HG02885 (cell line): ENCODE measurements around the gene RING1.

ENCODE experiments used
- ATAC-seq: cut with Tn5 transposase; IDR thresholded peaks from one replicate; pipeline ENCODE4 v1.9.1; 2021; ENCODE audit warnings: mild to moderate bottlenecking; ENCODE audit not compliant: unreplicated experiment, poor library complexity

RING1 gene

DNA sequence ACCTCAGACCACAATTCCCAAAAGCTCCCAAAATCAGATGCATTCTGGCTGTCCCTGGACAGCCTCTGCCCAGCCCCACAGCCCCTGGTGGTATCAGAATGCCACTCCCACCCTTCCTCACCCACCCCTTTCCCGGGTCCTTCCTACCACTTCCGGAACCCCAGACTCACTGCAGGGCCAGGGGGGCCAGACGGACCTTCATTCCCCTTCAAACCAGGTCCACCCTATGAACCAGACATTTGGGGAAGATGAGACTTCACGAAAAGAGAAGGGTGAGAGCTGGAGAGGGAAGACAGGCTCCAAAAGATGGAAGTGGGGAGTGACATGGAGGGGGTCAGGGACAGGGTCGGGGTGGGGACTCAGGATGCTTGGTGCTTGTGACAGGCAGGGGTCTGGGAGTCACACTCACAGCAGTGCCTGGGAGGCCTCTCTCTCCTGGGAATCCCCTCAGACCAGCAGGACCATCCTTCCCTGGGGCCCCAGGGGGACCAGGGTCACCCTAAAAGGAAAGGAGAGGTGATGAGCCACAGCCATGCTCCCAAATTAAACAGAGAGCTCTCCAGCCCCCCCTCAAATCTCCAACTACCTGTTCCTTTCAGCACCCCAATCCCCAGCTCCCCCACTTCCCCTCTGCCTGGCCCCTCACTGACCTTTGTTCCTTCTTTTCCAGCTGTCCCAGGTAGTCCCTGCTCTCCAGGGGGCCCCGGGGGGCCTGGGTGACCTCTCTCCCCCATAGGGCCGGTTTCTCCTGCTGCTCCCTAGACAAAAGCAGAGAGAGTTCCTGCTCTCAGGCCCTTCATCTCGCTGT lies 36.2 kb upstream of the RING1 start:
- no peak for ATAC-seq

DNA sequence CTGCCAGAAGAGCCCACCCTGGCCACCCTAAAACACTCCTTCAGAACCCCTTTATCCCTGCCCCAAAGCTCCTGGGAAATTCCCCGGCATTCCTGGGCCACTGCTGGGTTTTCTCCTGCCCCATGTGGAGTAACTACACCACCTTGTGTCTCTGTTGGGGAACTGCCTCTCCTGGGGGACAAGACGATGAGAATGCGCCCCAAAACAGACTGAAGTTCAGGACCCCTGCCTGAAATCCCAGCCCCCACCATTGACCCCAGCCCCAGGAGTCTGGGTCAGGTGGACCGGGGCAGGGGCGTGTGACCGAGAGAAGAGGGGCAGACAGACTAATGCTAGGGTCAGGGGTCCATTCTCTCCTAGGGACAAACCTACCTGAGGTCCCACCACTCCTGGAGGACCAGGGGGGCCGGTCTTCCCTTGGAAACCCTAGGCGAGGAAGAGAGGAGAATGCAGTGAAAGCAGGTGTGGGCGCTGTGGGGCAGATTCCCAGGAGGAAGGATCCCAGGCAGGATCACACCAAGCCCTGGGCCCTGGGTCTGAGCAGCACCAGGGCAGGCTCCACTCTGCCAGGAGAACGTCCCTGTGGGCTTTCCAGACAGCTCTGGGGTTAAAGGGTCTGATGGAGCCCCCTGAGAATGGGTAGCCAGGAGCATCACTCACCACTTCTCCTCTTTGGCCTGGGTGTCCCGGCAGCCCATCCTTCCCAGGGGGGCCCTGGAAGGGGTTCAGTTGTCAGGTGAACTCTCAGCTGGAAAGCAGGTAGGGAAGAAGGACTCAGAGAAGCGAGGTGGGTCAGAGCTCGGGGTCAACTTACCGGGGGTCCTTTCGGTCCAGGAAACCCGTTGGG lies 35.4 kb upstream of the RING1 start:
- ATAC-seq: no peak

- ATAC-seq: no peak
These were observed 34.6 kb upstream of the RING1 start for GRCh38 chr6:33173535-33174180.

GRCh38 chr6:33174784-33175183 lies 33.5 kb upstream of the RING1 start:
- no peak for ATAC-seq

DNA sequence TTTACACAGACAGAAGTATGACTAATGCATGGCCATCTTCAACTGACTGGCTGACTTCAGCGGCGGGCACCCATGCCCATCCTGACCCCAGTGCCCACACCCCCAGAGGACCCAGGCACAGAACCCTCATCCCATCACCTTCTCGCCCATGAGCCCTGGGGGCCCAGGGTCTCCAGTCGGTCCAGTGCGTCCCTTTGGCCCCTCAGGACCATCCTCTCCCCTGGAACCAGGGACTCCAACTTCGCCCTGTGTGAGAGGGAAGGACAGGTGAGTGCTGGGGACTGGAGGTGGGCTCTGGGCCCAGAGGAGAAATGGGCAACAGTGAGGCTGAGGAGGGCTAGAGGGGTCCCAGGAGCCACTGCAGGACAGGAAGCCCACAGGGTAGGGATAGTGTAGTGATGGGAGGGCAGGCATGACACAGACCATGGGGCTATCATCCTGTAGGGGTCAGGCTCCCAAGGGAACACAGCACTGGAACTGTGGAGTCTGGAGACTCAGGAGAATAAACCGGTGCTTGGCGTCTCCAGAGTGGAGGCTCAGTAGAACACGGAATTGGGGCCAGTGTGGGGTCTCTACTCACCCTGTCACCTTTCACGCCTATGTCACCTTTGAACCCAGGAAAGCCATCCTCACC lies 32.7 kb upstream of the RING1 start:
- no peak for ATAC-seq

DNA sequence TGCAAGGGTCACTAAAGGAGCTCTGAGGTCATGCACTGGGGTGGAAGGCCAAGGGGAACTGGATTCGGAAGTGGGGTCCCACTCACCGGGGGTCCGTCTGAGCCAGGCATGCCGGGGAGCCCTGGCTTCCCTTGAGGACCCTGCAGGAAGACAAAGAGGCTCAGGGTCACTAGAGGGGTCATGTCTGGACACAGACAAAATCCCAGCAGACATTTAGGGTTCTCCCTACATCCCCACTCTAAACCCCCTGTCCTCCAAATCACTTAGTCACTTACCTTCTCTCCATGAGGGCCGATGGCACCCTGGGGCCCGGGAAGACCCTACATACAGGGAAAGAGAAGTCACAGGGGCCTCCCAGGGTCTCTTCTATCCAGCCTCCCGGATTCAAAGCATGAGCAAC lies 31.4 kb upstream of the RING1 start:
- ATAC-seq: no peak

DNA sequence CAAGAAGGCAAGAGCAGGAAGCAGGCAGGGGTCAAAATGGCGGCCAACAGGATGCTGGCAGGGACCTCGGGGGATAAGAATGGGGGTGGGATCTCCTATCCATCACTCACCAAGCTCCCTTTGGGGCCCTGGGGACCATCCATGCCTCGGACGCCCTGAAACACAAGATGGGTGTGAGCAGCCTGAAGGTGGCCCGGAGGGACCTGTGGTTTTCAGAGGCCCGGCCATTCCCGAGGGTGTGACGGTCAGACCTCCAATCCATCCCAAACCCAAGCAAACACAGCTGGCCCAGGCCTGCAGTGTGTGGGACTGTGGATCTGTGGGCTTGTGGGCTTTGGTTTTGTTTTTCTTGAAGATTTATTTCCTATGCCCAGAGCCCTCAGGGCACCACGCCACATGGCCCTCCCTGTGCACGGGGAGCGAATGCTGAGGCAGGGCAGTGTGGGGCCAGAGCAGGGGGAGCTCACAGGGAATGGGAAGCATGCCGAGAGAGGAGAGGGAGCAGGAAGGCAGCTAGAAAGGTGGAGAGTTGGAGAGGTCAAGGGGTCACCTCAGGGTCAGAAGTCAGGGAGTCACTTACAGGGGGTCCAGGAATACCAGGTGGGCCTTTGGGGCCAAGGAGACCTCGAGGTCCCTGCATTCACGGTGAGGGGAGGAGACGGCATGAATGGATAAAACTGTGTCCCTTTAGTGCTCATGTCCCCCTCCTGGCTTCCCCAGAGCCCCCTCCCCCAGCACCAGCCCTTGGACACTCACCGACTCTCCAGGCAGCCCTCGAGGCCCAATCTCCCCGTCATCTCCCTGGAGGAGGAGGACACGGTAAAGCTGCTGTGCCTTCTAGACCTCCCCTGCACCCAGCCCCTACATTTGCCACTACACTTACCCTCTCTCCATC lies 30.5 kb upstream of the RING1 start:
- no peak for ATAC-seq

- no peak for ATAC-seq
These were observed 29.4 kb upstream of the RING1 start for GRCh38 chr6:33178755-33179475.

- no peak for ATAC-seq
These were observed 27.2 kb upstream of the RING1 start for GRCh38 chr6:33181141-33181540.

GRCh38 chr6:33183071-33183683 lies 25.1 kb upstream of the RING1 start:
- ATAC-seq: no peak

GRCh38 chr6:33185190-33185589 lies 23.1 kb upstream of the RING1 start:
- ATAC-seq: no peak

GRCh38 chr6:33185654-33186187 lies 22.6 kb upstream of the RING1 start:
- ATAC-seq: no peak

DNA sequence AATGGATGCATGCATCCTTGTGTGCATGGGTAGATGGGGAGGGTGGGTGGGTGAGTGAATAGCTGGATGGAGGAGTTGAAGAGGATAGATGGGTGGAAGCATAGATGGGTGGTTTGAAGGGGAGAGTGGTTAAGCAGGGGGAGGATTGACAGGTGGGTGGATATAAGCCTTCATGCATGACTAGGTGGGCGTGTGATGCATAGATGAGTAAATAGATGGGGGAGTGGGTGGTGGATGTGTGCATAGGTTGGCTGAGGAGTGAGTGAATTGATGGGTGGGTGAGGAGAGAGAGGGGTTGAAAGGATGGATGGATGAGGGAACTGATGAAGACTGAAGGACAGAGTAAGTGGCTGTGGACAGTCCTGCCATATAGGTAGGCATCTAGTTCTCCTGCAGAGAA lies 20.5 kb upstream of the RING1 start:
- no peak for ATAC-seq

GRCh38 chr6:33189164-33189563 lies 19.1 kb upstream of the RING1 start:
- ATAC-seq: no peak

- ATAC-seq: no peak
These were observed 18.5 kb upstream of the RING1 start for GRCh38 chr6:33189625-33190448.

- ATAC-seq: no peak
These were observed 17.7 kb upstream of the RING1 start for GRCh38 chr6:33190504-33191107.
